HCT116 (cell line): ENCODE measurements around the gene TNFRSF21. TPM values are rescaled to one million over a fixed set of nuclear protein-coding genes. Genes with fewer than 3 reads are reported as not detected.

Experiments used
- ATAC-seq: fragments of 200-7000 bp; cut with Tn5 transposase; 2 replicates; pipeline ENCODE4 v1.9.1; 2020; ENCODE audit warnings: mild to moderate bottlenecking, moderate library complexity
- BruUV-seq: library from RNA; stranded (reverse); fragments of 400-500 nt; replicated peaks from 2 replicates; lab custom pipeline; 2021; lab: Mats Ljungman, UMichigan
- CTCF ChIA-PET: fragments of 300-600 bp; sonication (Branson Sonifier 250); formaldehyde crosslinking; loops from one replicate; lab custom pipeline; 2021; ENCODE audit warnings: antibody characterized with exemption; lab: Charles Lee
- POLR2A ChIA-PET: fragments of 300-600, 350-600 bp; sonication (Branson Sonifier 250); formaldehyde crosslinking; loops from one replicate; lab custom pipeline; 2021; ENCODE audit warnings: antibody characterized with exemption; lab: Charles Lee
- RAD21 ChIA-PET, 2 experiments: fragments of 300-600 bp; sonication (Branson Sonifier 250); formaldehyde crosslinking; loops; one replicate each; lab custom pipeline; 2023; ENCODE audit warnings: low total read pairs in 2 of 2; ENCODE audit not compliant: uncharacterized antibody in 2 of 2, unreplicated experiment in 2 of 2, low non-redundant PET in 1 of 2; lab: Charles Lee
- DNase-seq: peaks from one replicate; pipeline ENCODE4 v3.0.0-alpha.2; 2010; ENCODE audit warnings: low read depth, low spot score
- H2AFZ ChIP-seq: fragments of 200-600 bp; shearing (Covaris generic), sonication (generic); 2 replicates; pipeline ENCODE4 v1.6.1; 2017; ENCODE audit warnings: low read depth, mixed run types, mixed read lengths, antibody characterized with exemption, low read length; ENCODE audit not compliant: poor library complexity, severe bottlenecking
- H3K27ac ChIP-seq: 2 replicates; pipeline ENCODE4 v1.5.1; 2012; ENCODE audit warnings: low read depth, low read length
- H3K27me3 ChIP-seq: fragments of 200-600 bp; sonication (generic); 2 replicates; pipeline ENCODE4 v1.6.1; 2016; ENCODE audit warnings: mixed run types, low read length, mixed read lengths; ENCODE audit not compliant: insufficient read depth
- H3K36me3 ChIP-seq, 2 experiments: fragments of 200-500 bp in 1 of 2; fragments of 200-600 bp in 1 of 2; sonication (Bioruptor generic) in 1 of 2; sonication (generic) in 1 of 2; 2 replicates each; pipeline versions ENCODE4 v1.5.1 to v1.6.1; 2014 to 2016; ENCODE audit warnings: low read length in 2 of 2, inconsistent platforms in 1 of 2, mixed read lengths in 1 of 2, mixed run types in 1 of 2; ENCODE audit not compliant: insufficient read depth in 2 of 2, control insufficient read depth in 1 of 2
- H3K4me1 ChIP-seq, 2 experiments: fragments of 200-600 bp in 1 of 2; sonication (generic) in 1 of 2; 2 replicates each; pipeline versions ENCODE4 v1.5.1 to v1.6.1; 2012 to 2017; ENCODE audit warnings: low read length in 2 of 2, inconsistent platforms in 1 of 2, mild to moderate bottlenecking in 1 of 2, mixed read lengths in 1 of 2, mixed run types in 1 of 2, moderate library complexity in 1 of 2; ENCODE audit not compliant: insufficient read depth in 2 of 2, control insufficient read depth in 1 of 2
- H3K4me2 ChIP-seq: fragments of 200-600 bp; sonication (generic); 2 replicates; pipeline ENCODE4 v1.6.1; 2017; ENCODE audit warnings: mixed run types, low read length, mixed read lengths
- H3K4me3 ChIP-seq, 2 experiments: fragments of 200-600 bp in 1 of 2; sonication (generic) in 1 of 2; replicated peaks in 1 of 2; 2 replicates each; pipeline ENCODE4 v1.5.1; 2011 to 2016; ENCODE audit warnings: low read length in 2 of 2, control low read depth in 1 of 2, low read depth in 1 of 2, mild to moderate bottlenecking in 1 of 2, mixed read lengths in 1 of 2, mixed run types in 1 of 2
- H3K79me2 ChIP-seq: fragments of 200-600 bp; sonication (generic); 2 replicates; pipeline ENCODE4 v1.6.1; 2017; ENCODE audit warnings: mild to moderate bottlenecking, mixed run types, low read length, moderate library complexity, mixed read lengths; ENCODE audit not compliant: insufficient read depth
- H3K9ac ChIP-seq: fragments of 200-600 bp; sonication (generic); 2 replicates; pipeline ENCODE4 v1.6.1; 2016; ENCODE audit warnings: low read length, mixed read lengths
- H3K9me2 ChIP-seq: fragments of 200-600 bp; sonication (generic), shearing (Covaris generic); 2 replicates; pipeline ENCODE4 v1.6.1; 2017; ENCODE audit warnings: mixed run types, mild to moderate bottlenecking, moderate library complexity; ENCODE audit not compliant: insufficient read depth
- H3K9me3 ChIP-seq, 2 experiments: fragments of 200-500 bp in 1 of 2; fragments of 200-600 bp in 1 of 2; sonication (Bioruptor generic) in 1 of 2; sonication (generic) in 1 of 2; 2 replicates each; pipeline ENCODE4 v1.6.1; 2014 to 2017; ENCODE audit warnings: low read length in 2 of 2, mixed read lengths in 2 of 2, inconsistent platforms in 1 of 2, low read depth in 1 of 2, mild to moderate bottlenecking in 1 of 2, mixed run types in 1 of 2, moderate library complexity in 1 of 2; ENCODE audit not compliant: control insufficient read depth in 1 of 2, insufficient read depth in 1 of 2
- H4K20me1 ChIP-seq: fragments of 200-600 bp; sonication (generic), shearing (Covaris generic); 2 replicates; pipeline ENCODE4 v1.6.1; 2017; ENCODE audit warnings: mixed run types, mild to moderate bottlenecking, moderate library complexity; ENCODE audit not compliant: insufficient read depth
- FOSL1 ChIP-seq: IDR thresholded peaks from 2 replicates; pipeline ENCODE4 v1.6.1; 2012; ENCODE audit warnings: low read depth
- POLR2A ChIP-seq: IDR thresholded peaks from 2 replicates; pipeline ENCODE4 v1.7.0; 2011; ENCODE audit warnings: borderline replicate concordance; ENCODE audit not compliant: insufficient read depth, insufficient read length; ENCODE audit errors: extremely low read depth
- POLR2AphosphoS5 ChIP-seq: IDR thresholded peaks from 2 replicates; pipeline ENCODE4 v1.6.1; 2011; ENCODE audit warnings: mild to moderate bottlenecking, low read depth, low read length, moderate library complexity
- SIN3A ChIP-seq: IDR thresholded peaks from 2 replicates; pipeline ENCODE4 v1.6.1; 2012; ENCODE audit warnings: low read depth
- SRF ChIP-seq: IDR thresholded peaks from 2 replicates; pipeline ENCODE4 v1.6.1; 2012; ENCODE audit warnings: low read depth
- TCF7L2 ChIP-seq: IDR thresholded peaks from 2 replicates; pipeline ENCODE4 v1.7.0; 2011; ENCODE audit warnings: borderline replicate concordance, inconsistent platforms; ENCODE audit not compliant: insufficient read depth, insufficient read length; ENCODE audit errors: extremely low read depth
- YY1 ChIP-seq: IDR thresholded peaks from 2 replicates; pipeline ENCODE4 v1.6.1; 2011; ENCODE audit warnings: low read length, low read depth, moderate library complexity, mild to moderate bottlenecking; ENCODE audit not compliant: insufficient replicate concordance; ENCODE audit errors: extremely low read depth
- ZNF274 ChIP-seq: fragments of 200-500 bp; sonication (Bioruptor generic); IDR thresholded peaks from 2 replicates; pipeline ENCODE4 v1.6.1; 2014; ENCODE audit warnings: mild to moderate bottlenecking, low read depth, low read length, inconsistent platforms
- intact Hi-C: fragments of 100-400 bp; cut with micrococcal nuclease; formaldehyde crosslinking; loops from 2 replicates; pipeline ENCODE4 v1.10.0; 2022
- total RNA-seq: library from RNA; stranded (reverse); gene quantifications from one replicate; pipeline ENCODE4 v1.2.1, GENCODE V29; 2021; ENCODE audit not compliant: unreplicated experiment
- TF ChIP-seq, protein P1 (sequence below): IDR thresholded peaks from 2 replicates; pipeline ENCODE4 v1.6.1; 2012
- TF ChIP-seq, protein P2 (sequence below): IDR thresholded peaks from 2 replicates; pipeline ENCODE4 v1.6.1; 2012; ENCODE audit warnings: low read depth

The TNFRSF21 gene
- total RNA-seq, 1 experiment from 2014 or later, result 48.3 TPM

DNA sequence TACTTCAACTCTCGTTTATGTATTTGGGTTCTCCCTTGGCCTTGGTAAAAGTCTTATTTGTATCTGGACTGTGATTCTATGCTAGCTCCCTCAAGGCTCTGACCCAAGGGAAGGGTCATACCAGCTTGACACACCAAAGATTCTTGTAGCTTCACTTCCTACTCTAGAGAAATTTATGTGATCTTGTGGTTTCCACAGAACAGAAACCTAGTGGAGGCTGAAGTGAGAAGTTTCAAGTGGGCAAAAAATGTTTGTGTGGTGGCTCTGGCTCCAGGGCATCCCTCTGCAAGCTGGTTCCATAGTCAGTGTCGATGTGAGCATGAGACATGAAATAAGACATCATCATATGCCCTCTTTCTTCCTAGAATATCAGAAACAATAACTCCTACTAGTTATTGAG lies 48.1 kb upstream of the TNFRSF21 start:
- no peaks in the 10 kb centered on the region for H3K9me3 ChIP-seq
- no peak overlapping the region for H2AFZ ChIP-seq
- no peaks in the 10 kb centered on the region for H4K20me1 ChIP-seq
- H3K4me1 ChIP-seq, result no peaks in the 10 kb centered on the region
- no peaks in the 10 kb centered on the region for H3K27me3 ChIP-seq
- intact Hi-C loops, result no loop called here
- CTCF ChIA-PET, result no interaction called here
- ATAC-seq, result no peak
- no peak overlapping the region for H3K27ac ChIP-seq
- H3K4me2 ChIP-seq, result no peak overlapping the region
- RAD21 ChIA-PET, result no interaction called here
- POLR2A ChIA-PET, result no interaction called here
- no peak overlapping the region for H3K9ac ChIP-seq
- H3K79me2 ChIP-seq, result no peaks in the 10 kb centered on the region
- TF ChIP-seq, protein P1, sequence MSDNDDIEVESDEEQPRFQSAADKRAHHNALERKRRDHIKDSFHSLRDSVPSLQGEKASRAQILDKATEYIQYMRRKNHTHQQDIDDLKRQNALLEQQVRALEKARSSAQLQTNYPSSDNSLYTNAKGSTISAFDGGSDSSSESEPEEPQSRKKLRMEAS, result no peak
- no peak for TF ChIP-seq YY1
- TF ChIP-seq SRF, result no peak
- TF ChIP-seq POLR2A, result no peak
- TF ChIP-seq SIN3A, result no peak
- TF ChIP-seq, protein P2, sequence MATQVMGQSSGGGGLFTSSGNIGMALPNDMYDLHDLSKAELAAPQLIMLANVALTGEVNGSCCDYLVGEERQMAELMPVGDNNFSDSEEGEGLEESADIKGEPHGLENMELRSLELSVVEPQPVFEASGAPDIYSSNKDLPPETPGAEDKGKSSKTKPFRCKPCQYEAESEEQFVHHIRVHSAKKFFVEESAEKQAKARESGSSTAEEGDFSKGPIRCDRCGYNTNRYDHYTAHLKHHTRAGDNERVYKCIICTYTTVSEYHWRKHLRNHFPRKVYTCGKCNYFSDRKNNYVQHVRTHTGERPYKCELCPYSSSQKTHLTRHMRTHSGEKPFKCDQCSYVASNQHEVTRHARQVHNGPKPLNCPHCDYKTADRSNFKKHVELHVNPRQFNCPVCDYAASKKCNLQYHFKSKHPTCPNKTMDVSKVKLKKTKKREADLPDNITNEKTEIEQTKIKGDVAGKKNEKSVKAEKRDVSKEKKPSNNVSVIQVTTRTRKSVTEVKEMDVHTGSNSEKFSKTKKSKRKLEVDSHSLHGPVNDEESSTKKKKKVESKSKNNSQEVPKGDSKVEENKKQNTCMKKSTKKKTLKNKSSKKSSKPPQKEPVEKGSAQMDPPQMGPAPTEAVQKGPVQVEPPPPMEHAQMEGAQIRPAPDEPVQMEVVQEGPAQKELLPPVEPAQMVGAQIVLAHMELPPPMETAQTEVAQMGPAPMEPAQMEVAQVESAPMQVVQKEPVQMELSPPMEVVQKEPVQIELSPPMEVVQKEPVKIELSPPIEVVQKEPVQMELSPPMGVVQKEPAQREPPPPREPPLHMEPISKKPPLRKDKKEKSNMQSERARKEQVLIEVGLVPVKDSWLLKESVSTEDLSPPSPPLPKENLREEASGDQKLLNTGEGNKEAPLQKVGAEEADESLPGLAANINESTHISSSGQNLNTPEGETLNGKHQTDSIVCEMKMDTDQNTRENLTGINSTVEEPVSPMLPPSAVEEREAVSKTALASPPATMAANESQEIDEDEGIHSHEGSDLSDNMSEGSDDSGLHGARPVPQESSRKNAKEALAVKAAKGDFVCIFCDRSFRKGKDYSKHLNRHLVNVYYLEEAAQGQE, result no peak
- TF ChIP-seq FOSL1, result no peak
- TF ChIP-seq ZNF274, result no peak
- no peak for TF ChIP-seq POLR2AphosphoS5
- TF ChIP-seq TCF7L2, result no peak
- TF ChIP-seq, all 23 proteins: peak for 0
- no peak for DNase-seq
- H3K4me3 ChIP-seq, result no peak overlapping the region
- H3K36me3 ChIP-seq, result no peaks in the 10 kb centered on the region
- BruUV-seq, result no TSS peak
- H3K9me2 ChIP-seq, result no peaks in the 10 kb centered on the region
